GM23248 (cell line): ENCODE measurements around the gene MIOX.

Experiments
- EZH2 ChIP-seq: fragments of 200-600 bp; sonication (generic); IDR thresholded peaks from 2 replicates; pipeline ENCODE4 v1.6.1; 2018; ENCODE audit warnings: antibody characterized with exemption, mild to moderate bottlenecking; ENCODE audit not compliant: insufficient read depth, poor library complexity, severe bottlenecking
- EZH2phosphoT487 ChIP-seq: fragments of 200-600 bp; sonication (generic); IDR thresholded peaks from 2 replicates; pipeline ENCODE4 v1.6.1; 2018; ENCODE audit warnings: antibody characterized with exemption, moderate library complexity, mild to moderate bottlenecking, low read depth; ENCODE audit not compliant: insufficient read depth

DNA sequence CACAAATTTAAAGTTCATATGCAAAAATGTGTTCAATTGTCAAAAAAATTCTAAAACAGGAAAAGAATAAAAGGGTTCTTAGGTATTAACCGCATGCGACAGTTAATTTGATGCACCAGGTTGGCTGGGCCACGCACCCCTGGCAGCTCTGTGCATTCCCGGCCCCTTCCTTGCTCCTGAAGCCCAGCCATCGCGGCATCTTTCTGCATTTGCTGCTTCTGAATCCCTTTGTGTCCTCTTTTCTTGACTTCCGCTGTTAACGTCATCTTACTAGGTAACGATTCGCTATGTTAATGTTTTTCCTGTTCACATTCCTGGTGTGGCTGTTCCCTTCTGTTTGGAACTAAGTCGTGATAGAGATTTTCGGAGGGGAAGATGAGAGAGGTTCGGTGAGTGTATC is 51.1 kb downstream of the MIOX start:
- no peak for TF ChIP-seq EZH2
- TF ChIP-seq EZH2phosphoT487: no peak
